Small intestine (tissue), 7 donors: ENCODE results near the gene BUB3. TPM values are rescaled to one million over a fixed set of nuclear protein-coding genes. Genes with fewer than 3 reads are reported as not detected.

Experiments
- DNase-seq, 2 donors: peaks; one replicate each; pipeline versions ENCODE4 v3.0.0 to v3.0.0-alpha.2; 2013
- FAIRE-seq: peaks from 2 replicates; lab custom pipeline; 2012; peaks lifted over from hg19 to GRCh38; lab: Jason Lieb, UNC
- H3K27ac ChIP-seq, 3 donors: one replicate each; pipeline ENCODE4 v1.5.1; 2013; ENCODE audit warnings: low read length in 2 of 3, mild to moderate bottlenecking in 2 of 3, control low read depth in 1 of 3, inconsistent platforms in 1 of 3, low read depth in 1 of 3, moderate library complexity in 1 of 3
- H3K27me3 ChIP-seq, 3 donors: one replicate each; pipeline ENCODE4 v1.6.1; 2013; ENCODE audit warnings: low read length in 3 of 3, inconsistent platforms in 1 of 3; ENCODE audit not compliant: control insufficient read depth in 3 of 3, insufficient read depth in 3 of 3
- H3K36me3 ChIP-seq, 3 donors: one replicate each; pipeline ENCODE4 v1.6.1; 2013; ENCODE audit warnings: low read length in 3 of 3, inconsistent platforms in 1 of 3, low read depth in 1 of 3, mild to moderate bottlenecking in 1 of 3, moderate library complexity in 1 of 3; ENCODE audit not compliant: control insufficient read depth in 3 of 3, insufficient read depth in 2 of 3
- H3K4me1 ChIP-seq, 3 donors: one replicate each; pipeline ENCODE4 v1.6.1; 2013; ENCODE audit warnings: low read length in 2 of 3, inconsistent platforms in 1 of 3, low read depth in 1 of 3, mild to moderate bottlenecking in 1 of 3, moderate library complexity in 1 of 3; ENCODE audit not compliant: control insufficient read depth in 3 of 3, insufficient read depth in 2 of 3
- H3K4me3 ChIP-seq, 3 donors: one replicate each; pipeline ENCODE4 v1.5.1; 2013; ENCODE audit warnings: low read length in 3 of 3, control low read depth in 1 of 3, inconsistent platforms in 1 of 3, low read depth in 1 of 3, mild to moderate bottlenecking in 1 of 3, moderate library complexity in 1 of 3
- H3K9me3 ChIP-seq, 2 donors: one replicate each; pipeline ENCODE4 v1.6.1; 2013; ENCODE audit warnings: low read depth in 1 of 2, low read length in 1 of 2; ENCODE audit not compliant: control insufficient read depth in 2 of 2, insufficient read depth in 1 of 2
- WGBS, 3 donors: extraction: QIAGEN DNeasy Blood & Tissue Kit; methylation state at CpG; one replicate each; pipeline ENCODE4 v1.1.7; 2013; 5-methylcytosine and 5-hydroxymethylcytosine counted together
- polyA plus RNA-seq, 4 donors: library from polyadenylated mRNA; stranded (reverse) in 3 of 4; unstranded in 1 of 4; fragments of 200-250 nt in 3 of 4; fragments of 120-200 nt in 1 of 4; gene quantifications; one replicate each; pipeline versions ENCODE4 v1.2.1 to v1.2.3, GENCODE V29; 2013
- donor health status: healthy with polysubstance abuse.
- donor health status: control.
- donor health status: control.
- donor health status: Bipolar disorder and iron deficiency.
- donor health status: healthy.

The BUB3 gene
- polyA plus RNA-seq, 4 donors: 37.6 to 83.6 (median 63.8) TPM

- H3K4me1 ChIP-seq: peaks cover 0 to 2% (median 0%) of the 10 kb centered on the region in 3 donors
- H3K27me3 ChIP-seq: peaks cover 47 to 84% (median 59%) of the 10 kb centered on the region in 3 donors
- peak overlapping the region in 1 of 3 donors; percentile 23 for H3K4me3 ChIP-seq
- FAIRE-seq: no peak
- DNase-seq: peak; percentile 77 to 88
- no peaks in the 10 kb centered on the region for H3K36me3 ChIP-seq
- H3K27ac ChIP-seq: no peak overlapping the region
- no peaks in the 10 kb centered on the region for H3K9me3 ChIP-seq
- 1 to 3% (median 3%) methylated on average over 48 of the region's 48 CpGs for WGBS, 3 donors
These were observed 21.4 kb upstream of the BUB3 start for GRCh38 chr10:123132576-123133477.

GRCh38 chr10:123133541-123134342 lies 20.5 kb upstream of the BUB3 start:
- no peak overlapping the region for H3K27ac ChIP-seq
- no peaks in the 10 kb centered on the region for H3K36me3 ChIP-seq
- no peaks in the 10 kb centered on the region for H3K9me3 ChIP-seq
- FAIRE-seq: no peak
- 6 to 13% (median 12%) methylated on average over 39 to 40 of the region's 40 CpGs for whole genome bisulfite sequencing, 3 donors
- H3K4me1 ChIP-seq: peaks cover 0 to 2% (median 0%) of the 10 kb centered on the region in 3 donors
- no peak overlapping the region for H3K4me3 ChIP-seq
- no peak for DNase-seq
- peaks cover 47 to 87% (median 54%) of the 10 kb centered on the region in 3 donors for H3K27me3 ChIP-seq

- Histone ChIP-seq H3K27ac (no peak overlapping the region), H3K4me1 (peaks cover 0 to 4% (median 0%) of the 10 kb centered on the region in 3 donors), H3K36me3 (no peaks in the 10 kb centered on the region), H3K27me3 (peaks cover 47 to 90% (median 51%) of the 10 kb centered on the region in 3 donors), H3K9me3 (no peaks in the 10 kb centered on the region), H3K4me3 (no peak overlapping the region)
- DNase-seq: no peak
- no peak for FAIRE-seq
- 4 to 8% (median 5%) methylated on average over 42 of the region's 42 CpGs for WGBS, 3 donors
These were observed 19.8 kb upstream of the BUB3 start for GRCh38 chr10:123134343-123134914.

GRCh38 chr10:123134915-123135414 lies 19.2 kb upstream of the BUB3 start:
- Histone ChIP-seq H3K27me3 (peaks cover 51 to 90% (median 51%) of the 10 kb centered on the region in 3 donors), H3K27ac (no peak overlapping the region), H3K4me3 (peak overlapping the region in 1 of 3 donors; percentile 47), H3K36me3 (no peaks in the 10 kb centered on the region), H3K4me1 (peaks cover 0 to 6% (median 0%) of the 10 kb centered on the region in 3 donors), H3K9me3 (no peaks in the 10 kb centered on the region)
- 2 to 8% (median 3%) methylated on average over 27 to 46 of the region's 46 CpGs for WGBS, 3 donors
- FAIRE-seq: no peak
- no peak for DNase-seq

- H3K36me3 ChIP-seq: no peaks in the 10 kb centered on the region
- peak within 1 kb of the TSS in 1 of 3 donors; percentile 47 for H3K4me3 ChIP-seq
- FAIRE-seq: no peak
- H3K4me1 ChIP-seq: peaks cover 0 to 6% (median 0%) of the 10 kb centered on the region in 3 donors
- no peak within 1 kb of the TSS for H3K27ac ChIP-seq
- H3K9me3 ChIP-seq: no peaks in the 10 kb centered on the region
- DNase-seq: no peak
- peaks cover 51 to 92% (median 54%) of the 10 kb centered on the region in 3 donors for H3K27me3 ChIP-seq
- WGBS, 3 donors: 2 to 3% (median 3%) methylated on average over 44 to 76 of the region's 76 CpGs
These were observed 18.6 kb upstream of the BUB3 start, which contains the start of gene HMX3 for GRCh38 chr10:123135415-123136141. HMX3 (plus strand) TSS chr10:123135970; CDS start chr10:123136051, 81 bp downstream.

- WGBS, 3 donors: 3 to 8% (median 4%) methylated on average over 44 to 59 of the region's 59 CpGs
- peak overlapping the region in 1 of 3 donors; percentile 47 for H3K4me3 ChIP-seq
- no peak for FAIRE-seq
These were observed 17.9 kb upstream of the BUB3 start for GRCh38 chr10:123136221-123136805.

GRCh38 chr10:123136806-123137642 lies 17.2 kb upstream of the BUB3 start:
- H3K9me3 ChIP-seq: no peaks in the 10 kb centered on the region
- FAIRE-seq (no peak), DNase-seq (peak in 1 of 2 donors; percentile 51)
- 2 to 4% (median 2%) methylated on average over 75 to 83 of the region's 83 CpGs for whole genome bisulfite sequencing, 3 donors
- peaks cover 46 to 95% (median 60%) of the 10 kb centered on the region in 3 donors for H3K27me3 ChIP-seq
- peak overlapping the region in 1 of 3 donors; percentile 47 for H3K4me3 ChIP-seq
- no peak overlapping the region for H3K27ac ChIP-seq
- peaks cover 0 to 6% (median 0%) of the 10 kb centered on the region in 3 donors for H3K4me1 ChIP-seq
- no peaks in the 10 kb centered on the region for H3K36me3 ChIP-seq

More at GRCh38 chr10:123136221-123136805, 17.9 kb upstream of the BUB3 start:
- Histone ChIP-seq H3K4me1 (peaks cover 0 to 6% (median 0%) of the 10 kb centered on the region in 3 donors), H3K27me3 (peaks cover 50 to 95% (median 57%) of the 10 kb centered on the region in 3 donors), H3K36me3 (no peaks in the 10 kb centered on the region), H3K27ac (no peak overlapping the region), H3K9me3 (no peaks in the 10 kb centered on the region)
- no peak for DNase-seq
